Neural cell (in vitro differentiated cells): ENCODE measurements around the gene WIF1.

Experiments used
- CTCF ChIP-seq: fragments of 450-650 bp; IDR thresholded peaks from 2 replicates; pipeline ENCODE4 v1.5.1; 2014; ENCODE audit warnings: antibody characterized with exemption, mild to moderate bottlenecking, moderate library complexity; ENCODE audit not compliant: poor library complexity, severe bottlenecking
- POLR2AphosphoS5 ChIP-seq: IDR thresholded peaks from 2 replicates; pipeline ENCODE4 v1.6.1; 2012

- TF ChIP-seq CTCF: no peak
- no peak for TF ChIP-seq POLR2AphosphoS5
These were observed 36.0 kb upstream of the WIF1 start for GRCh38 chr12:65157091-65157490.
